ENCODE data around the gene PIEZO1. TPM values are rescaled to one million over a fixed set of nuclear protein-coding genes. Genes with fewer than 3 reads are reported as not detected.

The PIEZO1 gene
- total and polyA plus RNA-seq, 9 of the 15 experiments (the other 6 are each of a cell fraction or from before 2014, with no cell fraction given): 3.6 to 432 (median 131) TPM

DNA sequence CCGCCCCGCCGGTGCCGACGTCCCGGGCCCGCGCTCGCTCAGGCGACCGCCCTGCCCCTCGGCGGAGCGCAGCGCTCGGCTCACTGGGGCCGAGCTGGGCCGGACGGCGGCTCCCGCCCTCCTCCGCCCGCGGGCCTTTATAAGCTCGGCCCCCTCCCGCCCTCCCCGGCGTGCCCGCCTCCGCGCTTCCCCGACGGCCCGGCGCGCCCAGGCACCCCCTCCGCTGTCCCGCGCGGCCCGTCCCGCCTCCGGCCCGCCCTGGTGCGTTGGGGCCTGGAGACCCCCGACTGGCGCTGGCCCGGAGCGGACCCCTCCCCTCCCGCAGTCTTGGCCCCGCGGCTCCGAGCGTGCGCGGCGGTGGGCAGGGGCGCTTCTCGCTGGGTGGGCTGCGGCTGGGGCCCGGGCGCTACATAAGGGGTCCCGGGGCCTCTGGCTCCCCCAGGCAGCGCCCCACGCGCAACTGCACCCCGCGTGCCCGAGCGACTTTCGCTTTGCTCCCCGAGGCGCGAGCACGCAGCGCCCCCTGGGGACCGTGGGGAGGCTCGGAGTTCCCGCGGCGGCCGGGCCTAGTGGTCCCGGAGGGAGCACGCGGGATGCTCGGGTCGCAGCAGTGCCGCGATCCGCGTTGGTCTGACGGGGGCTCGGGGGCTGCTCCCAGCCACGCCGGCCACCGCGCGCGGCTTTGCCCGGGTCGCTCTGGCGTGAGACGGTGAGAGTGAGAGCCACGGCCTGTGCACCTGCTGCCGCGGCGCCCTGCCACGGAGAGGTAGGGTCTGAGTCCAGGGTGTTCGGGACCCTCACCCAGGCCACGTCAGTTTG lies at the start of gene PIEZO1 (continued):
- TF ChIP-seq, protein P1, sequence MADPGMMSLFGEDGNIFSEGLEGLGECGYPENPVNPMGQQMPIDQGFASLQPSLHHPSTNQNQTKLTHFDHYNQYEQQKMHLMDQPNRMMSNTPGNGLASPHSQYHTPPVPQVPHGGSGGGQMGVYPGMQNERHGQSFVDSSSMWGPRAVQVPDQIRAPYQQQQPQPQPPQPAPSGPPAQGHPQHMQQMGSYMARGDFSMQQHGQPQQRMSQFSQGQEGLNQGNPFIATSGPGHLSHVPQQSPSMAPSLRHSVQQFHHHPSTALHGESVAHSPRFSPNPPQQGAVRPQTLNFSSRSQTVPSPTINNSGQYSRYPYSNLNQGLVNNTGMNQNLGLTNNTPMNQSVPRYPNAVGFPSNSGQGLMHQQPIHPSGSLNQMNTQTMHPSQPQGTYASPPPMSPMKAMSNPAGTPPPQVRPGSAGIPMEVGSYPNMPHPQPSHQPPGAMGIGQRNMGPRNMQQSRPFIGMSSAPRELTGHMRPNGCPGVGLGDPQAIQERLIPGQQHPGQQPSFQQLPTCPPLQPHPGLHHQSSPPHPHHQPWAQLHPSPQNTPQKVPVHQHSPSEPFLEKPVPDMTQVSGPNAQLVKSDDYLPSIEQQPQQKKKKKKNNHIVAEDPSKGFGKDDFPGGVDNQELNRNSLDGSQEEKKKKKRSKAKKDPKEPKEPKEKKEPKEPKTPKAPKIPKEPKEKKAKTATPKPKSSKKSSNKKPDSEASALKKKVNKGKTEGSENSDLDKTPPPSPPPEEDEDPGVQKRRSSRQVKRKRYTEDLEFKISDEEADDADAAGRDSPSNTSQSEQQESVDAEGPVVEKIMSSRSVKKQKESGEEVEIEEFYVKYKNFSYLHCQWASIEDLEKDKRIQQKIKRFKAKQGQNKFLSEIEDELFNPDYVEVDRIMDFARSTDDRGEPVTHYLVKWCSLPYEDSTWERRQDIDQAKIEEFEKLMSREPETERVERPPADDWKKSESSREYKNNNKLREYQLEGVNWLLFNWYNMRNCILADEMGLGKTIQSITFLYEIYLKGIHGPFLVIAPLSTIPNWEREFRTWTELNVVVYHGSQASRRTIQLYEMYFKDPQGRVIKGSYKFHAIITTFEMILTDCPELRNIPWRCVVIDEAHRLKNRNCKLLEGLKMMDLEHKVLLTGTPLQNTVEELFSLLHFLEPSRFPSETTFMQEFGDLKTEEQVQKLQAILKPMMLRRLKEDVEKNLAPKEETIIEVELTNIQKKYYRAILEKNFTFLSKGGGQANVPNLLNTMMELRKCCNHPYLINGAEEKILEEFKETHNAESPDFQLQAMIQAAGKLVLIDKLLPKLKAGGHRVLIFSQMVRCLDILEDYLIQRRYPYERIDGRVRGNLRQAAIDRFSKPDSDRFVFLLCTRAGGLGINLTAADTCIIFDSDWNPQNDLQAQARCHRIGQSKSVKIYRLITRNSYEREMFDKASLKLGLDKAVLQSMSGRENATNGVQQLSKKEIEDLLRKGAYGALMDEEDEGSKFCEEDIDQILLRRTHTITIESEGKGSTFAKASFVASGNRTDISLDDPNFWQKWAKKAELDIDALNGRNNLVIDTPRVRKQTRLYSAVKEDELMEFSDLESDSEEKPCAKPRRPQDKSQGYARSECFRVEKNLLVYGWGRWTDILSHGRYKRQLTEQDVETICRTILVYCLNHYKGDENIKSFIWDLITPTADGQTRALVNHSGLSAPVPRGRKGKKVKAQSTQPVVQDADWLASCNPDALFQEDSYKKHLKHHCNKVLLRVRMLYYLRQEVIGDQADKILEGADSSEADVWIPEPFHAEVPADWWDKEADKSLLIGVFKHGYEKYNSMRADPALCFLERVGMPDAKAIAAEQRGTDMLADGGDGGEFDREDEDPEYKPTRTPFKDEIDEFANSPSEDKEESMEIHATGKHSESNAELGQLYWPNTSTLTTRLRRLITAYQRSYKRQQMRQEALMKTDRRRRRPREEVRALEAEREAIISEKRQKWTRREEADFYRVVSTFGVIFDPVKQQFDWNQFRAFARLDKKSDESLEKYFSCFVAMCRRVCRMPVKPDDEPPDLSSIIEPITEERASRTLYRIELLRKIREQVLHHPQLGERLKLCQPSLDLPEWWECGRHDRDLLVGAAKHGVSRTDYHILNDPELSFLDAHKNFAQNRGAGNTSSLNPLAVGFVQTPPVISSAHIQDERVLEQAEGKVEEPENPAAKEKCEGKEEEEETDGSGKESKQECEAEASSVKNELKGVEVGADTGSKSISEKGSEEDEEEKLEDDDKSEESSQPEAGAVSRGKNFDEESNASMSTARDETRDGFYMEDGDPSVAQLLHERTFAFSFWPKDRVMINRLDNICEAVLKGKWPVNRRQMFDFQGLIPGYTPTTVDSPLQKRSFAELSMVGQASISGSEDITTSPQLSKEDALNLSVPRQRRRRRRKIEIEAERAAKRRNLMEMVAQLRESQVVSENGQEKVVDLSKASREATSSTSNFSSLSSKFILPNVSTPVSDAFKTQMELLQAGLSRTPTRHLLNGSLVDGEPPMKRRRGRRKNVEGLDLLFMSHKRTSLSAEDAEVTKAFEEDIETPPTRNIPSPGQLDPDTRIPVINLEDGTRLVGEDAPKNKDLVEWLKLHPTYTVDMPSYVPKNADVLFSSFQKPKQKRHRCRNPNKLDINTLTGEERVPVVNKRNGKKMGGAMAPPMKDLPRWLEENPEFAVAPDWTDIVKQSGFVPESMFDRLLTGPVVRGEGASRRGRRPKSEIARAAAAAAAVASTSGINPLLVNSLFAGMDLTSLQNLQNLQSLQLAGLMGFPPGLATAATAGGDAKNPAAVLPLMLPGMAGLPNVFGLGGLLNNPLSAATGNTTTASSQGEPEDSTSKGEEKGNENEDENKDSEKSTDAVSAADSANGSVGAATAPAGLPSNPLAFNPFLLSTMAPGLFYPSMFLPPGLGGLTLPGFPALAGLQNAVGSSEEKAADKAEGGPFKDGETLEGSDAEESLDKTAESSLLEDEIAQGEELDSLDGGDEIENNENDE (IDR thresholded peaks at IDR 0.05; ENCODE audit: low read depth, low read length): no peak
